Muscle layer of colon (tissue), 2 donors: Measurements from ENCODE around the gene ADPRHL1.
A peak's percentile ranks its signal among the peaks of the same experiment; 100 is the strongest.
"Not testable (repeated sequence)": the region's sequence is repeated elsewhere in the genome, so short reads cannot be mapped to it uniquely, and the experiment has no call there.

Source experiments
- H3K27ac ChIP-seq: one replicate; pipeline ENCODE4 v1.7.0; 2013; ENCODE audit warnings: low read depth, mild to moderate bottlenecking, low read length, moderate library complexity
- H3K27me3 ChIP-seq, 2 donors: one replicate each; pipeline ENCODE4 v1.7.0; 2013; ENCODE audit warnings: low read length in 2 of 2, mild to moderate bottlenecking in 2 of 2; ENCODE audit not compliant: insufficient read depth in 2 of 2, control insufficient read depth in 1 of 2
- H3K36me3 ChIP-seq: one replicate; pipeline ENCODE4 v1.7.0; 2013; ENCODE audit warnings: mild to moderate bottlenecking, low read length; ENCODE audit not compliant: insufficient read depth
- H3K4me1 ChIP-seq: one replicate; pipeline ENCODE4 v1.7.0; 2013; ENCODE audit warnings: mild to moderate bottlenecking, low read length; ENCODE audit not compliant: insufficient read depth
- H3K4me3 ChIP-seq, 2 donors: one replicate each; pipeline ENCODE4 v1.7.0; 2013; ENCODE audit warnings: low read length in 2 of 2, low read depth in 1 of 2, mild to moderate bottlenecking in 1 of 2, moderate library complexity in 1 of 2
- H3K9ac ChIP-seq: one replicate; pipeline ENCODE4 v1.7.0; 2013; ENCODE audit warnings: low read length
- H3K9me3 ChIP-seq: one replicate; pipeline ENCODE4 v1.7.0; 2013; ENCODE audit warnings: mild to moderate bottlenecking, low read length
- donor health status: abdominal sarcoma.
- donor health status: Adenocarcinoma of cecum.

ADPRHL1 gene

DNA sequence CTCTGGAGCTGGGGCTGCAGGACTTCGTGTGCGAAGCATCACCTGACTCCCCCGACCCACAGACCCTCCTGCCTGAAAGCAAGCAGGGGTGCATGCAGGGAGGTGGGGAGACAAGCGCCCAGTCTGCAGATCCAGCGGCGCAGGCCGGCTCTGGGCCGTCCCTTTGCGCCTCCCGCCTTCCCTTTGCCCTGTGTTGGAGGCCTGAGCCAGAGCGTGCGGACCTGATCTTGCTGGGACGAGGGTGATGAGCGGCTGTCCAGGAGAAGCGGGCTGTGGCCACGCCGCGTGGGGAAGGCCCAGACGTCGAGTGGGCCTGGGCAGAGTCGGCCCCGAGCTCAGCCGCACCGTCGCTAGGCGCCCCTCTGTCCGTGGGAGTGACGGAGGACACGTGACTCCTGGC lies 84.1 kb downstream of the ADPRHL1 start:
- no peak overlapping the region for H3K27ac ChIP-seq
- H3K4me3 ChIP-seq, result no peak overlapping the region
- H3K27me3 ChIP-seq, result peaks cover 0 to under 1% of the 10 kb centered on the region in 2 donors
- H3K4me1 ChIP-seq, result no peaks in the 10 kb centered on the region
- H3K36me3 ChIP-seq, result no peaks in the 10 kb centered on the region
- no peaks in the 10 kb centered on the region for H3K9me3 ChIP-seq
- H3K9ac ChIP-seq, result no peak overlapping the region

DNA sequence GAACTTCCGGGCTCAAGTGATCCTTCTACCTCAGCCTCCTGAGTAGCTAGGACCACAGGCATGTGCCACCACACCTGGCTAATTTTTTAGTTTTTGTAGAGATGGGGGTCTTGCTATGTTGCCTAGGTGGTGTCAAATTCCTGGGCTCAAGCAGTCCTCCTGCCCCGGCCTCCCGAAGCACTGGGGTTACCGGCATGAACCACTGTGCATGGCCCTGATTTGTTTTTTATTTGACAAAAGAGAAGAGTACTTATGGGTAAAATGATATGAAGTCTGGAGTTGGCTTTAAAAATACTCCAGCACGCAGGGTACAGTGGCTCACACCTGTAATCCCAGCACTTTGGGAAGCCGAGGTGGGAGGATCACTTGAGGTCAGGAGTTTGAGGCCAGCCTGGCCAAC lies 84.9 kb downstream of the ADPRHL1 start:
- H3K4me1 ChIP-seq, H3K9me3 ChIP-seq, H3K9ac ChIP-seq, H3K27me3 ChIP-seq, H3K36me3 ChIP-seq, H3K4me3 ChIP-seq, H3K27ac ChIP-seq: not testable (repeated sequence)

DNA sequence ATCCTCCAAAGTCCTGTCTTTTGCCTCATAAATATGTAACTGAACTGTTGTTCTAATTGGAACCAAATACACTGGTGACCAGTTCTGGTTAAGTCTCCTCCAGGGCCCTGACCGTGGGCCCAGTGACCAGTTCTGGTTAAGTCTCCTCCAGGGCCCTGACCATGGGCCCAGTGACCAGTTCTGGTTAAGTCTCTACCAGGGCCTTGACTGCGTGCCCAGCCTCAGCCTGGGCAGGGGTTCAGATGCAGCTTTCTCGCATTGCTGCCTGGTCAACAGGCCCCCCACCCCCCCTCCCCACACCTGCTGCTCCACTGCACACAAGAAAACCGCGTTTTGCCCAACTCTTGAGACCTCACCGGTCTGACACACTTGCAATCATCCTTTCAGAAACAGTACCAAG lies 85.5 kb downstream of the ADPRHL1 start:
- H3K4me3 ChIP-seq, result no peak overlapping the region
- no peak overlapping the region for H3K27ac ChIP-seq
- no peak overlapping the region for H3K9ac ChIP-seq
- no peaks in the 10 kb centered on the region for H3K9me3 ChIP-seq
- no peaks in the 10 kb centered on the region for H3K4me1 ChIP-seq
- H3K36me3 ChIP-seq, result no peaks in the 10 kb centered on the region
- no peaks in the 10 kb centered on the region for H3K27me3 ChIP-seq

DNA sequence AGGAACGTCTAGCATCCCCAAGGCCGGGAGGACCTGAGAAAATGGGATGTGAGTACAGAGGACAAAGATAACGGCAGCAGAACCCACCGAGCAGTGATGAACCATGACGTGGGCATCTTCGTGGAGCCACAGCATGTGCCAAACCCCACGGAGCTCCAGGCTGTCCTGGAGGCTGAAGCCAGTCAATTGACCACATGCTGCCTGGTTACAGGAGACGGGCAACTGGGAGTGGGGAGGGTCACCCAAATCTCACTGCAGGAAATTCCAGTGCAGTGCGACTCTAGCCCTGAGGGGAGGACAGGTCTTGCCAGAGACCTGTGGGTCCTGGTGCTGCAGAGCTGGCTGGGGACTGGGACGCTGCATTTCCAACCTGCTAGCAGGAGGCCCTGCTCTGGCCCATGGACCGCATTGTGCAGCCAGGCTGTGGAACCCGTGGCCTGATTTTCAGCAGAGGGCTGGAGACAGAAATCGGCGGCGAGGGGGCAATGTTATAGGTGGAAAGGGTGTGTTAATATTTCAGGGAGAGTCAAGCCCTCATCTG lies 86.2 kb downstream of the ADPRHL1 start:
- H3K36me3 ChIP-seq, result no peaks in the 10 kb centered on the region
- H3K4me3 ChIP-seq, result no peak overlapping the region
- no peak overlapping the region for H3K27ac ChIP-seq
- H3K4me1 ChIP-seq, result no peaks in the 10 kb centered on the region
- no peak overlapping the region for H3K9ac ChIP-seq
- H3K9me3 ChIP-seq, result no peaks in the 10 kb centered on the region
- H3K27me3 ChIP-seq, result no peaks in the 10 kb centered on the region

DNA sequence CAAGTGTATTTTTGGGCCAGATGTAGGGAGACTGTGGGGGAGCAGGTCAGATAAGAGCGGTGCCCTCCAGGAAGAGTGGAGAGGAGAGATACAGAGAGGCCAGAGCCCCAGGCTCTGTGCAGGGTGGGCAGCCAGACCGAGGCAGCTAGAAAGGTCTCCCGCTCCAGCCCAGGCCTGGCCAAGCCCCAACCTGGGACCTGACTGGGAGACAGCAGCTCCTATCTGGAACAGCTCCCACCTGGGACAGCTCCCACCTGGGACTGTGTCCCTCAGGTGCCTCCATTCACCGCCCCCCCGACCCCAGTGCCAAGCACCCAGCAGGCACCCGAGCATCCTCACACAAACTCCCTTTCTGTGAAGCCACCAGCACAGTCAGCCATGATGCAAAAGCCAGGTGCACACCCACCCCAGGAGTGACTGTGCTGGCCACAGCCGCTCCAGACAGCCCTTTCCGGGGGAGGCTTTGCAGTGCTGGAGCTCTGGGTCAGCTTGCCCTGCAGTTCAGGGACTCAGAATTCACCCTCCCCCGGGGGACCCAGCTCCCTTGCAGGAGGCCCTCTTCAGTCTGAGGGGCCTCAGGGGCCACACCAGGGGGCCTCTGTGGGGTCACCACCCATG lies 87.2 kb downstream of the ADPRHL1 start:
- no peaks in the 10 kb centered on the region for H3K27me3 ChIP-seq

DNA sequence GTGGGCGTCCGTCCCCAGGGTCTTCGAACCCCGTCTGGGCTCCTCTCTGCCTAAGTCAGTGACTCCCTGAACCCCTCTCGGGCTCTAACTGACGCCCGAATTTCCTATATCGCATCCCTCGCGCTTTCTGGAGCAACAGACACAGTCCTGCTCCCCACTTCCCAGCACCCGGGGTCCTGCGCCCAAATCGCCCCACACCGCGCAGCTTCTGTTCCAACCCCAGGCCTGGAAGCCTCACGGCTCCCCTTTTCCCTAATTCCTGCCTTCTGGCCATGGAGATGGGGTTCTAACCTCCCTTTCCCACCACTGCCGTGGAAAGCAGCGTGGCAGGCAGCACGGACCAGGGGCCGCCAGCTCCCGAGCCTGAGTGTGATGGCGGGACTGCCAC lies 87.7 kb downstream of the ADPRHL1 start:
- Histone ChIP-seq H3K4me3 (no peak overlapping the region), H3K9me3 (no peaks in the 10 kb centered on the region), H3K36me3 (no peaks in the 10 kb centered on the region), H3K9ac (no peak overlapping the region), H3K27ac (peak overlapping the region; percentile 29), H3K4me1 (no peaks in the 10 kb centered on the region), H3K27me3 (no peaks in the 10 kb centered on the region)

More for the DNA sequence above, 87.2 kb downstream of the ADPRHL1 start:
- Histone ChIP-seq H3K4me3 (no peak overlapping the region), H3K9me3 (no peaks in the 10 kb centered on the region), H3K27ac (peak overlapping the region; percentile 29), H3K4me1 (no peaks in the 10 kb centered on the region), H3K36me3 (no peaks in the 10 kb centered on the region), H3K9ac (no peak overlapping the region)

DNA sequence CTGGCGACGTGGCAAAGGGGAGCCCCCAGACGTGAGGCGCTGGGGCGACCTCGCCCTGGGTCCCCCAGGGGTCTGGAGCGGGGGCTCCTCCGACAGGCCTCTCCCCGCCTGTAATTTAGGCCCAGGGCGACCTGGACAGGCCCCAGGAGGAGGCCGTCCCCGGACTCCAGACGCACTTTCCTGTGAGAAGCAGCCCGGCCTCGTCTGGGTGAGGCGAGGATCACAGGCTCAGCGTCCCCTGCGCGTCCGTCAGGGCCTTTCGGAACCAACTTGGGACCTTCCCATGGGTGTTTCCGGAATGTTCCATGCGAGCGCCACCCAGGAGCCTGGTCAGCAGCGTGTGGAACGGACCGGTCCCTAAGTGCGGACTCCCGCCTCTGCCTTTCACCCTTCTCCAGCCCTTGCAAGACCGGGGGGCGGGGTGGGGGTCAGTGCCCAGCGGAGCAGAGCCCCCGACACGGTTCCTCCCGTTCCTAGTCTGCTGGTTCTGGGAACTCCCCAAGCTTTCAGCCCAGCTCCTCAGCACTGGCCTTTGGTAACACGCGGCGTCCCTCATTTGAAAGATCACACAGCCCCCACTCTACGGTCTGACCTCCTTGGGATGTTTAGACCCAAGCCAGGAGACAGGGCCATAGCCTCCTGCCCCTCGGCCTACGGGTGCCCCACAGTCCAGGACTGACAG lies 88.2 kb downstream of the ADPRHL1 start:
- no peaks in the 10 kb centered on the region for H3K27me3 ChIP-seq
- no peaks in the 10 kb centered on the region for H3K4me1 ChIP-seq
- no peaks in the 10 kb centered on the region for H3K9me3 ChIP-seq
- H3K9ac ChIP-seq, result peak overlapping the region; percentile 27
- peak overlapping the region; percentile 45 to 50 for H3K4me3 ChIP-seq
- no peaks in the 10 kb centered on the region for H3K36me3 ChIP-seq
- H3K27ac ChIP-seq, result peak overlapping the region; percentile 78

DNA sequence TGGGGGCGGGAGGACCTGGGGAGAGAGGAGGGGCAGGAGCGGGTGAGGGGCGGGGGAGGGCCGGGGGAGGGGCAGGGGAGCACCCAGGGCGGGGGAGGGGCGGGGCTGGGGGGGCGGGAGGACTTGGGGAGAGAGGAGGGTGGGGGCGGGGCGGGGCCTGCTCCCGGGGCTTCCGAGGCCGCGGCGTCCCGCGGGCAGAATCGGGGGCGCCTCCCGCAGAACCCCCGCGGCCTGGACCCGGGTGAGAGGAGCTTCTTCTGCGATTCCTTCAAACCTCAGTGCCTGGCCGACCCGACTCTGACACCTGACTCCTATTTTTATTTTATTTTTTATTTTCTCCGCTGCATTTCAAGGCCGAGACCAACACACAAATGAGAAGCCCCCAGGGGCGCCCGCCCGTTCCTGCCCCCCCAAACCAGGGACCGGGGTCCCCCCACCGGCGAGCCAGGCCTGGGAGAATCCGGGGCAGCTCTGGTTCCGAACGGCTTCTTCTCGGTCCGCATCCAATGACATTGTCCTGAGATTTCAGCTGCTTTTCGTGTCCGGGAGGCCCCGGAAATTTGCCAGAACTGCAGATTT lies 88.9 kb downstream of the ADPRHL1 start:
- no peaks in the 10 kb centered on the region for H3K27me3 ChIP-seq
- H3K9ac ChIP-seq, result peak overlapping the region; percentile 27
- H3K4me3 ChIP-seq, result peak overlapping the region; percentile 45 to 50
- no peaks in the 10 kb centered on the region for H3K36me3 ChIP-seq
- peak overlapping the region; percentile 78 for H3K27ac ChIP-seq
- H3K4me1 ChIP-seq, result no peaks in the 10 kb centered on the region
- no peaks in the 10 kb centered on the region for H3K9me3 ChIP-seq

DNA sequence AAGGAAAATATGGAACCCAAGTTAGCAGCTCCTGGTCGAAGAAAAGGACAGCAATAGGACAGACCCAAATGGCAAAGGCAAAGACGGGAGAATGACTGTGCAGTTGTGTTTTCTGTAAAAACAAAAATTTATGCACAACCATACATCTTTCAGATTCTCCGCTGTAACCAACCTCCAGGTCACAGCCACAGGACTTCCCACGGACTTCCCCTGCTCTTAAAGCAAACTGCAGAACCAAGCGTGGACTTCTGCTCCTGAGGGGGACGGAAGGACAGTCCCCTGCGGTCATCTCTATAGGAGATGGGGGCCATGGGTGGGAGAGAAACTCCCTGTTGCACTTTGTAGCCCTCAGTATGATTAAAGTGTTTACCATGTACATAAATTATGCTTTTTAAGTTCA lies 91.9 kb downstream of the ADPRHL1 start:
- no peaks in the 10 kb centered on the region for H3K36me3 ChIP-seq
- no peak overlapping the region for H3K27ac ChIP-seq
- H3K27me3 ChIP-seq, result no peaks in the 10 kb centered on the region
- no peaks in the 10 kb centered on the region for H3K4me1 ChIP-seq
- H3K9ac ChIP-seq, result no peak overlapping the region
- no peaks in the 10 kb centered on the region for H3K9me3 ChIP-seq
- H3K4me3 ChIP-seq, result no peak overlapping the region

DNA sequence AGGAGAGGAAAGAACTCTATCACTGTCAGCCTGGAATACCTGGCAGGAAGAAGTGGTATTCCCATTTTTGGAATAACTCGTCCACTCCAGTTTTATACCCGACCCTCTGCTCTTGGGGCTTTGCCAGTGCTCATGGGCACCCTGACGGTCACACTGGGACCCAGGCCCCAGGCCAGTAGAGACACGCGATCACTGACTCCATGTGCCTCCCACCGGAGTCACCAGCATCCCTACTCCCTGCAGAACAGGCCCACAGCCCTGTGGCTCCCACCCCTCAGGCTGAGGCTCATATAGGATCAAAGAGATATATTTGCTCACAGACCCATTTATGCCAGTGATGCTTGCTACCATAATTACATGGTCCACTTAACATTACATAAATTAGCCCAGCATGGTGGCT lies 92.8 kb downstream of the ADPRHL1 start:
- no peak overlapping the region for H3K27ac ChIP-seq
- no peaks in the 10 kb centered on the region for H3K36me3 ChIP-seq
- no peaks in the 10 kb centered on the region for H3K9me3 ChIP-seq
- H3K9ac ChIP-seq, result no peak overlapping the region
- H3K27me3 ChIP-seq, result no peaks in the 10 kb centered on the region
- no peaks in the 10 kb centered on the region for H3K4me1 ChIP-seq
- no peak overlapping the region for H3K4me3 ChIP-seq

DNA sequence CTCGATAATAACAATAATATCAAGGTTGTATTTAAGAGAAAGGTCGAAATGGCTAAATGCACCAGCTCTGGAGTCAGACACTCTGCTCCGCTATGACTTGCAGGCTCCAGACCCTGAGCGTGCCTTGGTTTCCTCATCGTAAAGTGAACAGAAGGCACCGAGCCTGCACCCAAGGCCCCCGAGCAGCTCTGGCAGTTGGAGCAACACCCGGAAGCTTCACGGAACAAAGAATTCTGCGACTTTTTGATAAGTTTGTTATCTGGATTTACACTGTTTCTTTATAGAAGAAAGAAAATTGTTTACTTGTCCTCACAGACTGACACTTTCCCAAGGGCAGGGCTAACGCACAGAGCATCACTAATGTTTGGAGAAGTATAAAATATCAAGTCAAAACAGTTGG lies 93.7 kb downstream of the ADPRHL1 start:
- Histone ChIP-seq H3K9ac (no peak overlapping the region), H3K4me3 (no peak overlapping the region), H3K36me3 (no peaks in the 10 kb centered on the region), H3K9me3 (no peaks in the 10 kb centered on the region), H3K27ac (no peak overlapping the region), H3K4me1 (no peaks in the 10 kb centered on the region), H3K27me3 (no peaks in the 10 kb centered on the region)
